HG02943 (cell line): Measurements from ENCODE around the gene CNTNAP1.

ENCODE experiments used
- ATAC-seq: cut with Tn5 transposase; IDR thresholded peaks from one replicate; pipeline ENCODE4 v1.9.1; 2021; ENCODE audit warnings: mild to moderate bottlenecking, low read depth, moderate library complexity; ENCODE audit not compliant: unreplicated experiment

Gene CNTNAP1

GRCh38 chr17:42669977-42670788 is 12.1 kb upstream of the CNTNAP1 start:
- ATAC-seq, result no peak

GRCh38 chr17:42670789-42671657 is 11.3 kb upstream of the CNTNAP1 start:
- ATAC-seq, result no peak

- ATAC-seq, result no peak
Observed at GRCh38 chr17:42672038-42672437, 10.3 kb upstream of the CNTNAP1 start.

GRCh38 chr17:42673266-42673884 is 9.0 kb upstream of the CNTNAP1 start:
- no peak for ATAC-seq

GRCh38 chr17:42673885-42674754 is 8.2 kb upstream of the CNTNAP1 start:
- ATAC-seq, result no peak

- no peak for ATAC-seq
Observed at GRCh38 chr17:42674755-42675347, 7.5 kb upstream of the CNTNAP1 start.

GRCh38 chr17:42675348-42675964 is 6.9 kb upstream of the CNTNAP1 start:
- no peak for ATAC-seq

GRCh38 chr17:42675965-42676423 is 6.3 kb upstream of the CNTNAP1 start:
- ATAC-seq, result no peak

GRCh38 chr17:42676424-42677011 is 5.8 kb upstream of the CNTNAP1 start, which contains the start of gene PLEKHH3:
PLEKHH3 (minus strand) TSS chr17:42676994; CDS start chr17:42676563, 431 bp downstream.
- ATAC-seq, result no peak

GRCh38 chr17:42677012-42677857 is 5.1 kb upstream of the CNTNAP1 start:
- ATAC-seq, result peak; percentile 58

- peak; percentile 26 for ATAC-seq
Observed at GRCh38 chr17:42677921-42678781, 4.2 kb upstream of the CNTNAP1 start.

GRCh38 chr17:42678951-42679491 is 3.3 kb upstream of the CNTNAP1 start:
- no peak for ATAC-seq

- no peak for ATAC-seq
Observed at GRCh38 chr17:42679492-42680330, 2.6 kb upstream of the CNTNAP1 start.

- ATAC-seq, result no peak
Observed at GRCh38 chr17:42680331-42680808, 2.0 kb upstream of the CNTNAP1 start.

- ATAC-seq, result no peak
Observed at GRCh38 chr17:42682722-42683403, 532 bp downstream of the CNTNAP1 start.
